ENCODE measurements around the gene REPIN1. TPM values are rescaled to one million over a fixed set of nuclear protein-coding genes. Genes with fewer than 3 reads are reported as not detected.

The REPIN1 gene
- total and polyA plus RNA-seq, 2 donors from 2014 or later: 53.7 to 95.8 TPM

DNA sequence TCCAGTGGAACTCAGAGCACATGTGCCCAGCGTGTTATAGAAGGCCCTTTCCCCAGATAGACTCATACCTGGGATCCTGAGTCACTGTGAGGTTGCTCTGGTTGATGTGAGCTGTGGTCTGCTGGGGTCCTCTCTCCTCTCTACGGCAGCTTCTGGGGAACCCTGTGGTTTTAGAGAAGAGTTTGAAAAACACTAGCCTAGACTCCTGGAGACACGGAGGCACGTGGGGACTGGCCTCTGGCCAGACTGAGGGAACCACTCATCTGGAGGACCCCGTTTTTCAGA lies 20.9 kb downstream of the REPIN1 start:
- no peak for FAIRE-seq
- H3K36me3 ChIP-seq (ENCODE audit: control insufficient read depth in 2 of 3, insufficient read depth in 3 of 3, low read length in 3 of 3): peaks cover 0 to 2% (median 0%) of the 10 kb centered on the region in 3 donors
- intact Hi-C loops (cut with DNase I): no loop called here

GRCh38 chr7:150390205-150390604 lies 21.6 kb downstream of the REPIN1 start:
- no peak overlapping the region for H3K4me3 ChIP-seq (ENCODE audit: low read length in 3 of 3)
- no peak overlapping the region for H3K27ac ChIP-seq (ENCODE audit: low read depth in 2 of 2, low read length in 2 of 2)
- peak in 1 of 5 donors; percentile 39 for DNase-seq
- intact Hi-C loops (cut with DNase I): no loop called here
- H3K9ac ChIP-seq (ENCODE audit: low read length in 3 of 3): no peak overlapping the region
- no peak for TF ChIP-seq CTCF (IDR thresholded peaks at IDR 0.05; ENCODE audit: borderline replicate concordance, extremely low read depth, insufficient read depth)
- no peaks in the 10 kb centered on the region for H3K27me3 ChIP-seq (ENCODE audit: control insufficient read depth, insufficient read depth, low read length)
- H3K36me3 ChIP-seq (ENCODE audit: control insufficient read depth in 2 of 3, insufficient read depth in 3 of 3, low read length in 3 of 3): peaks cover 0 to 2% (median 0%) of the 10 kb centered on the region in 3 donors
- no peak for FAIRE-seq
- H3K9me3 ChIP-seq (ENCODE audit: control insufficient read depth in 2 of 3, insufficient read depth in 1 of 3, low read length in 3 of 3): no peaks in the 10 kb centered on the region
- H3K4me1 ChIP-seq (ENCODE audit: control insufficient read depth in 2 of 3, insufficient read depth in 2 of 3, low read depth in 1 of 3, low read length in 3 of 3): peaks cover 0 to 4% (median 3%) of the 10 kb centered on the region in 3 donors

More for the DNA sequence above, 20.9 kb downstream of the REPIN1 start:
- Histone ChIP-seq H3K9me3 (ENCODE audit: control insufficient read depth in 2 of 3, insufficient read depth in 1 of 3, low read length in 3 of 3) (no peaks in the 10 kb centered on the region), H3K27ac (ENCODE audit: low read depth in 2 of 2, low read length in 2 of 2) (no peak overlapping the region), H3K4me1 (ENCODE audit: control insufficient read depth in 2 of 3, insufficient read depth in 2 of 3, low read depth in 1 of 3, low read length in 3 of 3) (peaks cover 0 to 4% (median 3%) of the 10 kb centered on the region in 3 donors), H3K27me3 (ENCODE audit: control insufficient read depth, insufficient read depth, low read length) (no peaks in the 10 kb centered on the region), H3K9ac (ENCODE audit: low read length in 3 of 3) (no peak overlapping the region), H3K4me3 (ENCODE audit: low read length in 3 of 3) (no peak overlapping the region)
- DNase-seq: no peak
- TF ChIP-seq CTCF (IDR thresholded peaks at IDR 0.05; ENCODE audit: borderline replicate concordance, extremely low read depth, insufficient read depth): no peak

GRCh38 chr7:150393325-150393724 lies 24.7 kb downstream of the REPIN1 start:
- TF ChIP-seq CTCF (IDR thresholded peaks at IDR 0.05; ENCODE audit: borderline replicate concordance, extremely low read depth, insufficient read depth): no peak
- DNase-seq: peak in 1 of 5 donors; percentile 26
- Histone ChIP-seq H3K36me3 (ENCODE audit: control insufficient read depth in 2 of 3, insufficient read depth in 3 of 3, low read length in 3 of 3) (peaks cover 0 to 2% (median 0%) of the 10 kb centered on the region in 3 donors), H3K9ac (ENCODE audit: low read length in 3 of 3) (no peak overlapping the region), H3K4me3 (ENCODE audit: low read length in 3 of 3) (no peak overlapping the region), H3K27ac (ENCODE audit: low read depth in 2 of 2, low read length in 2 of 2) (no peak overlapping the region), H3K4me1 (ENCODE audit: control insufficient read depth in 2 of 3, insufficient read depth in 2 of 3, low read depth in 1 of 3, low read length in 3 of 3) (peaks cover 0 to 4% (median 3%) of the 10 kb centered on the region in 3 donors), H3K9me3 (ENCODE audit: control insufficient read depth in 2 of 3, insufficient read depth in 1 of 3, low read length in 3 of 3) (no peaks in the 10 kb centered on the region), H3K27me3 (ENCODE audit: control insufficient read depth, insufficient read depth, low read length) (no peaks in the 10 kb centered on the region)
- intact Hi-C loops (cut with DNase I): no loop called here
- no peak for FAIRE-seq

GRCh38 chr7:150396426-150396825 lies 27.8 kb downstream of the REPIN1 start:
- no peak overlapping the region for H3K4me3 ChIP-seq (ENCODE audit: low read length in 3 of 3)
- no peak for TF ChIP-seq CTCF (IDR thresholded peaks at IDR 0.05; ENCODE audit: borderline replicate concordance, extremely low read depth, insufficient read depth)
- no peaks in the 10 kb centered on the region for H3K4me1 ChIP-seq (ENCODE audit: control insufficient read depth in 2 of 3, insufficient read depth in 2 of 3, low read depth in 1 of 3, low read length in 3 of 3)
- H3K9me3 ChIP-seq (ENCODE audit: control insufficient read depth in 2 of 3, insufficient read depth in 1 of 3, low read length in 3 of 3): no peaks in the 10 kb centered on the region
- no peaks in the 10 kb centered on the region for H3K27me3 ChIP-seq (ENCODE audit: control insufficient read depth, insufficient read depth, low read length)
- intact Hi-C loops (cut with DNase I): no loop called here
- no peak overlapping the region for H3K9ac ChIP-seq (ENCODE audit: low read length in 3 of 3)
- no peaks in the 10 kb centered on the region for H3K36me3 ChIP-seq (ENCODE audit: control insufficient read depth in 2 of 3, insufficient read depth in 3 of 3, low read length in 3 of 3)
- DNase-seq: peak in 2 of 5 donors; percentile 45 to 65
- no peak overlapping the region for H3K27ac ChIP-seq (ENCODE audit: low read depth in 2 of 2, low read length in 2 of 2)
- no peak for FAIRE-seq
